NCI-H2227 (cell line): ENCODE results near the gene ZNF618.

ENCODE experiments used
- DNase-seq: peaks from one replicate; lab custom pipeline; 2025; ENCODE audit not compliant: unreplicated experiment; lab: John Stamatoyannopoulos, UW

Gene ZNF618

DNA sequence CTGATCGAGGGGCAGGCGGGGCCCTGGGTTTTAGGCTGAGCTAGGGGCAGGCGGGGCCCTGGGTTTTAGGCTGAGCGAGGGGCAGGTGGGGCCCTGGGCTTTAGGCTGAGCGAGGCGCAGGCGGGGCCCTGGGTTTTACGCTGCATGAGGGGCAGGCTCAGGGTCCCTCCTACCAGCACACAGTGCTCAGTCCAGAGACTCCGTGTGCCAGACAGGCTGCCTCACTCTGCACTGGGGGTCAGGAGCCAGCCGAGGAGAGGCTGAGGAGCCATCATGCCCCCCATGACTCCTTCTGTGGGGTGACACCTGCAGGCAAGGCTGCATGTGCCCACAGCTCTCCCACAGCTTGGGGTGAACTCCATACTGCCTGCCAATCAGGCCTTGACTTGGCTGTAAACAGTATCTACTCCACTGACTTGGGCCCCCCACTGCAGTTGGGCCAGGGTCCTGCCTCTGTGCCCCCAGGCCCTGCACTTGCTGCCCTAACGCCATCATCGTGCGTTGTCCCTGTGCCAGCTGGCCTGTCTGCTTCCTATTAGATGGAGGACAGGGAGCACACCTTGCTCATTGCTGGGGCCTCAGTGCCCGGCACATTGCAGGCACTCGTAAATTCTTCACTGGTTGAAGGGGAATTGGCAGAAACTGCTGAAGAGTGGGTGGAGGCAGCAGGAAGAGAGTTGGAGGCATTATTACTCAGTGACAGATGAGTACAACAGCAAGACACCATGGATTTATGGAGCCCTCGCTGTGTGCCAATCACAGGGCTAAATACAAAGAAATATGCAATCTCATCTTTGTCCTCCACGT is 123.3 kb downstream of the ZNF618 start:
- DNase-seq, result no peak

DNA sequence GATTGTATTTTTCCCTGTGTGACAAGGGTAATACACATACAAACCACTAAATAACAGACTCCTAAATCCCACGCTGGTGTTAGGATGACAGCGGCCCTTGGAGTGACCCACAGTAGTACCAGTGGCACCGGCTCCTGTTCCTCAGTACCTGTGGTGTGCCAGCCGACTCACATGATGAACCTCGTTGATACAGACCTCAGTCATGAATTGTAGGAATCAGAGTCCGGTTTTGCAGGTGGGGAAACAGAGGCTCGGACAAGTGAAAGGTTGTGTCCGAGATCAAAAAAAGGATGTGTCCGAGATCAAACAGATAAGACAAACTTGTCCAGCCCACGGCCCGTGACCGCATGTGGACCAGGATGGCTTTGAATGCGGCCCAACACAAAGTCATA is 124.0 kb downstream of the ZNF618 start:
- DNase-seq, result no peak

DNA sequence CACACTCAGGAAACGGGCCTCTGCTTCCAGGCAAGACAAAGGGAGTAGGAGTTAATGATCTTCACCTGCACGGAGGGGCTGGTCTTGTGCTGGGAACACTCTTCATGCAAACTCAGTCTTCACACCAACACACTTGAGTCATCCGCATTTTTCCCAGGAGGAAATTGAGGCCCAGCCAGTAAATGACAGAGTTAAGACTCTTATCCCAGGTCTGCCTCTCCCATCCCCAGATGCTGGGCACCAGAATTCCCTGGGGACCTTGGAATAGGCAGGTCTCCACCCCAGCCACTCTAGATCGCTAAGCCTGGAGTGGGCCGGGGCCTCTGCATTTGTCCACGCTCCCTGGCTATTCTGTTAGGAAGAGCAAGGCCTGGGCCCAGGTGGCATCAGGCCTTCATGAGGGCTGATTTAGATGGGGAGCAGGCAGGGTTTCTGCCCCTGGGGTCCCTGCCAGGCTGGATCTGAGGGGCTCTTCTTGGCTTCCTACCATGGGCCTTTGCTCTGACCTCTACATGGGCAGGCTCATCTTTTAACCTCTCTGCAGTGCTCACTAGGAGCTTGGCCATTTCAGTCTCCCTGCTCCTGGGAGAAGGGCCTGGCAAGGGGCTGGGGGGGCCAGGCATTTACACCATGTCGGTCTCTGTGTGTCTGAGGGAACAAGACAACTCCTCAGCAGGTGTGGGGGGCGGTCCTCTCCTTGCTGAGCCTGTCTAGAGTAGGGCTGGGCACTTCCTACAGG is 124.7 kb downstream of the ZNF618 start:
- no peak for DNase-seq

DNA sequence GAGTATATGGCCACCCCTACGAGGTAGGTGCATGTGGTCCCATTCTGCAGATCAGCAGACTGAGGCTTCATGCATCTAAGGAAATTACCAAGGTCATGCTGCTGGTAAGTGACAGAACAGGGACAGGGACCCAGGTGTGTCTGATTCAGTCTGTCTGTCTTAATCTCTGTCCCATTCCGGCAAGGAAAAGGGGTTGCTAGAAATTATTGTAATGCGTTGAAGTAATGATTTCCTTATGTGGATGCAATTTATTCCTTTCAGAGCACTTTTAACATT is 125.2 kb downstream of the ZNF618 start:
- DNase-seq, result no peak

DNA sequence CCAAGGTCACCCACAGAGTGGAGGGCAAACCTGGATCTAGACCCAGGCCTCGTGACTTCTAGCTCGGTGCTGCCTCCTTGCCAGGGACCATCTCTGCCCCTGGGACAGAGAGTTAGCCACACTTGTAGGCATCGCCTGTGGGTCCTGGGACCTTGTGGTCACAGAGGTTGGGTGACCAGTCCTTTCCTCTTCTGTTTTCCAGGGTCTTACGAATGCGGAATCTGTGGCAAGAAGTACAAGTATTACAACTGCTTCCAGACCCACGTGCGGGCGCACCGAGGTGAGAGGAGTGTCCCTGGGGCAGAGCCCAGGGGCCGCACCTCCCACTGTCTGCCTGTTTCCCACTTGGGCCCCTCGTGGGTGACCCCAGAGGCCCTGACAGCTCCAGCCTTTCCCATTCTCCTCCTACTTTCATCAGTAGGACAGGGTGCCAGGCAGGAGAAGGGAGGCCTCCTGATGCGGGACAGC is 125.7 kb downstream of the ZNF618 start:
- no peak for DNase-seq

DNA sequence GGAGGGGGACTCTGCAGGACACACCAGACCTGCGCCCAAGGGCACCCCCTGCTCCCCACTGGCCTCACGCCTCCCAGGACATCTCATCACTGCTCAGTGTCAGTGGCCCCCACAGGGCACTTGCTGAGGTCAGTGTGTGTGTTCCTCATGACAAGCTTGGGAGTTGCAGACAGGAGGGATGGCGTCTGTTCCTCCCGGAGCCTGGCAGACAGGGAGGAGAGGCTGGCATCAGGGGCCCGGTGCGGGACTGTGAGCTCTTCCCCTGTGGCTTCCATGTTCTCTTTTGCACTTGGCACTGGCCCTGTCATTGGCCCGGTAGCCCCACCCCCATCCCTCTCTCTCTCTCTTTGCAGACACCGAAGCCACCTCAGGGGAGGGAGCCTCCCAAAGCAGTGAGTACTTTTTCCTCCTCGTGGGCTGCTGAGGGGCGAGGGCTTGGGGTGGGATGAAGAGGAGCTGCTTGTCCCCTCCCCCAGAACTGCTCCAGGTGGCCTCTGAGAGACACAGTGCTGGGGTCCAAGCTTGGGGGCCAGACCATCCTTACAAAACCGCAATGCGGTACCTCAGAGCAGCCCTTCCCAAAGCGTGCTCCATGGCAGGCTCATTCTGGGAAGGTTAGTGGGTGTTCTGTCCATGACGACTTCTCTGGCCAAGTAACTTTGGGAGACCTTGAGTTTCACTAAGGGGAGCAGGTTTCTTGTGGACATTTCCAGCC is 126.3 kb downstream of the ZNF618 start:
- DNase-seq, result no peak

DNA sequence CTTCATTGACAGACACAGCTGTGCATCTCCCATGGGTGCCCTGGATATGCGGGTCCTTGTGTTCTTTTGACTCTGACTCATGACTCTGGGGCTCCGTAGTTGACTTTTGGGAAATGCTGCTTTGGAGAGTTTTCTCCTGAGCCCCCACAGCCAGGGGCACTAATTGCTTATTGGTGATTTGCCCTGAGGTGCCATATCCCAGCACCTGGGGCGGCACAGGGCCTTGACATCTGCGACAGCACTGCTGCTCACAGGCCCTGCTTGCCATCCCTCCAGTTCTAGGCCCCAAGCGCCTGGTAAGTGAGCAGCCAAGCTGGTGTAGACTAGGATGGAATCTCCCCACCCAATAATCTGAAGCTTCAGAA is 126.9 kb downstream of the ZNF618 start:
- no peak for DNase-seq

DNA sequence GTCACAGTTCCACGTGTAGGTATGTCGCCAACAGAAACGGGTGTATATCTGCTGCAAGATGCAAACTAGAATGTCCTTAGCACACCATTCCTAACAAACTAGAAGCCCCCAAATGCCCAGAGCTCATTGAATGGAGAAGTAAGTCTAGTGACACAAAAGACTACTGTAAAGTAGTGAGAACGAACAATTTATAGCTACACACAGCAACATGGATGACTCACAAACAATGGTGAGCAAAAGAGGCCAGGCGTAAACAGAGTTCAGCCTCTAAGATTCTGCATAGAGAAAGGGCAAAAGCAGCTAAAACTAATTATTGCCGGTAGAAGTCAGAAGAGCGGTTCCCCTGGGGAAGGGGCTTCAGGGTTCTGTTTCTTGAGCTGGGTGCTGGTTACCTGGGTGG is 127.2 kb downstream of the ZNF618 start:
- DNase-seq, result no peak

DNA sequence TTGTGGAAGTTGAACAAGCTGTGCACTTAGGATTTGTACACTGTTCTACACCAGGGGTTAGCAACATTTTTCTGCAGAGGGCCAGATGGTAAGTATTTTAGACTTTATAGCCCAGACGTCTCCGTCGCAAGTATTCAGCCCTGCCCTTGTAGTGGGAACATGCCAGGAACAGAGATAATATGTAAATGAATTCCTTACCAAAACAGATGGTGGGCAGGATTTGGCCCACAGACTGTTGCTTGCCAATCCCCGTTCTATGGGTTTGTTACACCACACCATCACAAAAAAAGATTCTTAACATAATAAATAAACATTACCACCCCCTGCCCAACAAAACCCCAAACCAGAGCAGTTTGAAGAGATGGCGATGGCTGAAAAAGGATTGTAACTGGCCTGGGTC is 127.6 kb downstream of the ZNF618 start:
- no peak for DNase-seq

DNA sequence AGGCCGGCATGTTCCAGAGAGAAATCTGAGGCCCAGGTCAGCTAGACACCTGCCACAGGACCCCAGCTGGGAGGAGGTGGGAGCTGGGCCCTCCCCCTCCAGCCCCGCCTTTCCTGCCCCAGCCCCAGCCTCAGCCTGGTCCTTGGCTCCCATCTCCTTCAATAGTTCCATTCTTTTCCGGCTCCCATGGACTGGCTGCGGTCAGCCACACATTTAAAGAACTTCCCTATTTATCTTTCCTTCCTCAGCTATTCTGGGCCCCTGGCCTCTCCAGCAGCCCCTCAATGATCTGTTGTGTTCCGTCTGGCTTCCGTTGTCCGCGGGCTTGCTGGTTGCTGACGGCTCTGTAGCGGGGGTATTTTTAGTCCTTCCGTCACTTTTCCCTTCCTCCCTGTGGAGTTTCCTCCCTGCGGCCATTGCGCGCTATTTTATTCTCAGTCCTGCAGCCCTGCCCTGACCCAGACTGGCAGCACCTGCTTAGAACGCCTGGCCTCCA is 128.2 kb downstream of the ZNF618 start:
- DNase-seq, result no peak

DNA sequence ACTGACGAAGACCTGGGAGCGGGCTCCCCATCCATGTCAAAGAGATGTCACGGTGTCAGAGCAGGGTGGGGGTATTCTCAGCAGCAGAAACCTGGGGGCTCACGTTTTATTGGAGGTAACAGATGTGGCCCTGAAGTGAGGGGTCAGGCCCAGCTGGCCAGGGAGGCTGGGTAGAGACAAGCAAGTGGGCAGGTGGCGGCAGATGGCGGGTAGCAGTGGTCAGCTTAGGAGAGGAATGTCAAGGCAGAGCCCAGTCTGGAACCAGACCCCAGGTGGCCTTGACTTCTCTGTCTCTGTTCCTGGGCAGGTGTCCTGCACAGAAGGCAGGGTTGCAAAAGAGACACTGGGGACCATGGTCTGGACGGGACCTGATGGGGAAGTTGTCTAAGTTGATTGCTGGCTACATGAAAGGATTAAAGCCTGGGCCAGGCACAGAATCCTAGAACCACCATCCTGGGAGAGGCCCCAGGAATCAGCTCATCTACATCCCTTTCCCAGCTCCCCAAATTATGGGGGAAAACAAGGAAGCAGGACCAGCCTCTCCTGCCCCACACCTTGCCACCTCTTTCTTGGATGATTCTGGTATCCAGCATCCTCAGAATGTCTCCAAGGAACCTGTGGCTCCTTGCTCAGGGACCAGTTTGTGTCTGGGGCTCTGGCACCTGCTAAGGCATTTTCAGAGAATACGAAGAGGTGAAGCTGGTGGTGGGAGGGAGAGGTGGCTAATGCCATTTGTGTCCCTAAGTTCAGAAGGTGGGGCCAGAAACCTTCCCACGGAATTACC is 129.5 kb downstream of the ZNF618 start:
- DNase-seq, result no peak

DNA sequence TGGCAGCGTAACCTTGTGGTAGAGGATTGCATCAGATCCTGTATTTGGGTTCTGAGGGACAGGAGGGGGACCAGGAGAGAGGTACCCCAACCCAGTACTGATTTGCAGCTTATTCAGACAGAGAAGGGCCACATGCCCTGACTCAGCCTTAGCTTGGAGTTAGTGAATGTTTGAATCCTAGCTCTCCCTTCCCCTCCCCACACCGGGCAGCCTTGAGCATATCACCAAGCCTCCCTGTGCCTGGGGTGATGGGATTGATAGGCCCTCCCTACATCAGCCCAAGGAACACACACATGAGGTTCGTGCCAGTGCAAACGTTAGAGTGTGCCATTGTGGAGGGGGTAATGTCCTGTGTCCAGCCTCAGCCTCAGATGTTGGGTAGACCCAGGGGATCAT is 130.0 kb downstream of the ZNF618 start:
- DNase-seq, result no peak

DNA sequence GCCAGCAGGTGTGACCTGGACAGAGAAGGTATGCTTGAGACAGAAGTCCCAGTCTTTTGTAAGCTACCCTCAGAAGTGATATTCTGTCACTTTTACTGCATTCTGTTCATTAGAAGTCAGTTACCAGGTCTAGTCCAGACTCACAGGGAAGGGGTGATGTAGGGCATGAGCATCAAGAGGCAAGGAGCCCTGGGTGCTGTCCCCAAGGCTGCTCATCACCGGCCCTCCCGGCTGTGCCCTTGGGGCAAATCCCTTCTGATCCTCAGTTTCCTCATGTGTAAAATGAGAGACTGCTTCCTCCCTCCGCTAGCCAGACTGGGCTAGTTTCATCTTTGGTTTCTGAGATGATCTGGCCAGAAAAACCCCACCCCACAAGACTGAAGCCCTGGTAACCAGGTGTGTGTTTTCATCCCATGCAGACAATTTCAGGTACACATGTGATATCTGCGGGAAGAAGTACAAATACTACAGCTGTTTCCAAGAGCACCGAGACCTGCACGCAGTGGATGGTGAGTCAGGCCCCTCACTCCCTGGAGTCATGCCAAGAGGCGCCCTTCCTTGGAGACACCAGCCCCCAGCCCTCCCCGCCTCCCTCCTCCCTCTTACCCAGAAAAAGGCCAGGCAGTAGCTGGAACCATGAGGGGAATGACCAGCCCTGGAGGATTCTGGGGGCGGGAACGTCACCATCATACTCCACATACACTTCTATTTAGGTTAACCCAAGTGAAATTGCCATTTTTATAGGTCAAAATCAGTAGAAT is 131.0 kb downstream of the ZNF618 start:
- no peak for DNase-seq

DNA sequence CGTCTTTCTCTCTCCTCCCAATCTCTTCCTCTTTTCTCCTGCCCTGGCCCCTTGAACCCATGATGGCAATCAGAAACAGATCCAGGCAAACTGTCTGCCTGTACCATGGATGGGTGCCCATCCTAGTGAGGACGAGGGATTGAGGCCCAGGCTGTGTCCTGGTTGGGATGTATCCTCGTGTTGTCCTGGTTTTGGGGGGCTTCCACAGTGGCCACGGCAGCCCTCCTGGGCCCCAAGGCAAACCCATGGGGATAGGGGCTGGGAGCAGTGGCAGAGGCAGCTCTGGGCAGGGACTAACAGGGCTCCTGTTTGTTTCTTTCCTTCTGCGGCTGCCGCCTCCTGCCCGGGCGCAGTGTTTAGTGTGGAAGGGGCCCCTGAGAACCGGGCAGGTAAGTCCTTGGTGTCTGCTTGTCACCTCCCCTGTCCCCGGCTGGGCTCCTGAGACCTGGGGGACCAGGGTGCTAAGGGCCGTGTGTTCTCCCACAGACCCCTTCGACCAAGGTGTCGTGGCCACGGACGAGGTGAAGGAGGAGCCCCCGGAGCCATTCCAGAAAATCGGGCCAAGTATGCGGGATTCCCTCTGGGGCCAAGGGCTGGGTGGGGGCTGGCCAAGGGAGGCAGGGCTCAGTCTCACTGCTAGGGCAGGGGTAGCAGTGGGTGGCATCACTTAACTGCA is 132.0 kb downstream of the ZNF618 start:
- no peak for DNase-seq

DNA sequence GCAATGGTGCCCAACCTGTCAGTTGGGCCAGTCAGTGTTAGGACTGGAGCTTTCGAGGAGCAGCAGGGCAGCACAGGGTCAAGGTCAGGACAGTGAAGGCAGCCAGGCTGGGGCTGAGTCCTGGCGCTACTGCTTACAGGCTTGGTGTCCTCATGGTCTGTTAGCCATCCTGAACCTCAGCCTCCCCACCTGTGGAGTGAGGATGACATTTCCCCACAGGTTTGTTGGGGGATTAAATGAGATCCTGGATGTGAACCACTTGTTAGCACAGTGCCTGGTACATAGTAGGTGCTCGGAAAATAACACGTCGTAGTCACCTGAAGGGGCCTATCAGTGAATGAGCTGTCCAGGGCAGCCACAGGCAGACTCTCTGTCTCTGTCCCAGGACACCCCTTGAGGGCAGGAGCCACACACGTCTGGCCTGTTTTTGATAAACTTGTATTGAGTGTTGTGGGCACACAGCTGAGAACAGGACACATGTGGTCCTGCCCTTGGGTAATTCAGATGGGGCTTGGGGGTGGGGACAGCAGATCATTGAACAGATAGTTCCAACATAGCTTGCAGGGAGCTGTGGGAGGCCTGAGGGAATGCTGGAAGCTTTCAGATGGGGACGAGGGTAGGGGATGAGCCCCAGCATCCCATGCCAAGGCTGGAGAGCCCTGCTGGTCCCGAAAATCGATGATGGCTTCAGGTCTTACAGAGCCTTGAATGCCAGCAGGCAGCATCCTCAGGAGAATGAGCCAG is 132.7 kb downstream of the ZNF618 start:
- no peak for DNase-seq

DNA sequence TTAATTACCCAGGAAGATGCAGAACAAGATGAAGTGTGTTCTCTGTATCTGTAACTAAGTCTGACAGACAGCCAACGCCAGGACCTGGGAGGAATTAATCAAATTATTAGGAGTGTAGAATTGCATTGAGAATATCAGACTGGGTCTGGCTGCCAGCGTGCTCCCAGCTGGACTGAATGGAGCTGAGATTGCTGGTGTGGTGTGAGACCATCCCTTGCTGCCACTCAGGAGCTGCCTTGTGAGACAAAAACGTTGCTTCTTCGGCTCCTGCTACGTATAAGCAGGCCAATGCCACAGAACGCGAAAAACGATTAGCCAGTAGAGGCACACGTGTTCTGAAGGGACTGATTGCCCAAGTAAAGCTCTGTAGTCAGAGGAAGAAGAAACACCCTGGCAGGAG is 135.2 kb downstream of the ZNF618 start:
- no peak for DNase-seq

DNA sequence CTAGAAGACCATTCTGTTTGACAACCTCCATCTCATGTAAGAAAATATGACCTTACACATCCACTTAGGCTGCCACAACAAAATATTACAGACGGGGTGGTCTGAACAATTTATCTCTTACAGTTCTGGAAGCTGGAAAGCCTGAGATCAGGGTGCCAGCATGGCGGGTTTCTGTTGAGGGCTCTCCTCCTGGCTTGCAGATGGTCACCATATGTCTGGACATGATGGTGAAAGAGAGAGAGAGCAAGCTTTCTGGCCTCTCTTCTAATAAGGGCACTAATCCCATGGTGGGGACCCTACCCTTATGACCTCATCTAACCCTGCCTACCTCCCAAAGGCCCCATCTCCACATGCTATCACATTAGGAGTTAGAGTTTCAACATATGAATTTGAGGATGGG is 136.0 kb downstream of the ZNF618 start:
- DNase-seq, result no peak

DNA sequence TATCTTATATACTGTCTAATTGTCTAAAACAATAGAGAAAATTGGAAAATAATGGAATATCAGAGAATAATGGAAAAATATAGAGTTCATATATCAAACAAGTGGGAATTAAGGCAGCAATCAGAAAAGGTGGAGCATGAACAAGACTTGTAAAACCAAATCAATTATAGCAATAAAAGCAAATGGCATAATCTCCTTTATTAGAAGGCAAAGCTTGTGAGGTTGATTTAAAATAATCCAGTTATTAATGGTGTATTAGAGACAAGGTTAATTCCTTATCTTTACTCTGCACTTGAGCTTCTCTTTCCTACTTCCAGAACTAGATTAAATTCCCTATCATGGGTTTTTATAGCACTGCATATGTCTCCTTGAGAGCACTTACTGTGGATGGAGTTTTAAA is 137.9 kb downstream of the ZNF618 start:
- DNase-seq, result no peak

DNA sequence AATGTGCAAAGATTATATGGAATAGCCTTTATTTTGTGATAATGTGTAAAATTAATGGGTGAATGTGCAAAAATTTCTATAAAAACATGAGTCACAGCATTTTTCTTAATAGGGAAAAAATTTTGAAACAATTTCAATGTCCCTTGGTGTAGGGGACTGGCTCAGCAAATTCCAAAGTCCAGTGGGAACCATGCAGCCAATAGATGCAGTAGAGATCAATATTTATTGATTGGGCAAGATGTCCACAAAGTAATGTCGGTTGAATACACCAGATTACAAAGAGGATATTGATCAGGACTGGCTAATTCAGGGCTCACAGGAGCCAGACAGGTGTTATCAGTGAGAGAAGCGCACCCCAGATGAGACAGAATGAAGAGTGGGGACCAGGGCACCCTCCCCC is 139.5 kb downstream of the ZNF618 start:
- DNase-seq, result no peak
